A549 (cell line): ENCODE data around the gene UFSP1.

ENCODE experiments used
- BHLHE40 ChIP-seq: IDR thresholded peaks from 2 replicates; pipeline ENCODE4 v1.6.1; 2012; ENCODE audit warnings: low read depth, low read length, inconsistent platforms
- HOXA7 ChIP-seq: fragments of 250-450 bp; sonication (Bioruptor Pico); IDR thresholded peaks from 2 replicates; pipeline ENCODE4 v1.5.0; 2020; ENCODE audit warnings: mild to moderate bottlenecking, moderate library complexity
- SREBF2 ChIP-seq: fragments of 450-650 bp; IDR thresholded peaks from 2 replicates; pipeline ENCODE4 v1.6.1; 2014; ENCODE audit warnings: mild to moderate bottlenecking, moderate library complexity
- TF ChIP-seq, protein P1 (sequence below): fragments of >200 bp; sonication (Bioruptor Twin); formaldehyde crosslinking; IDR thresholded peaks from 3 replicates; pipeline ENCODE4 v1.5.1; 2016

DNA sequence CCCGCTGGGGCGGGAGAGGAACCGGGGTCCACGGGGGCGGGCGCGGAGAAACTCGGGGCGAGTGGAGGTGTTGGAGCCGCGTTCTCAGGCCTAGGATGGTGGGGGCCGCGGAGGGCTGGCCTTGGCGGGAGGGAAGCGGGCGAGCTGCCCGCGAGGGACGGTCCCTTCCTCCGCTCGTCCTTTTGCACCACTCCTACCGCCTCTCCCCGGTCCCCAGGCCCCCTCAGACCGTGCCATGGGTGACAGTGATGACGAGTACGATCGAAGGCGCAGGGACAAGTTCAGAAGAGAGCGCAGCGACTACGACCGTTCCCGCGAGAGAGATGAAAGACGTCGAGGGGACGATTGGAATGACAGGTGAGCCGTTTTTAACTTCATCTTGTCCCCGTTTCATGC, 14.2 kb downstream of the UFSP1 start:
- TF ChIP-seq BHLHE40 (no peak), HOXA7 (CRISPR knock-in tag) (no peak), SREBF2 (no peak)
- TF ChIP-seq, protein P1, sequence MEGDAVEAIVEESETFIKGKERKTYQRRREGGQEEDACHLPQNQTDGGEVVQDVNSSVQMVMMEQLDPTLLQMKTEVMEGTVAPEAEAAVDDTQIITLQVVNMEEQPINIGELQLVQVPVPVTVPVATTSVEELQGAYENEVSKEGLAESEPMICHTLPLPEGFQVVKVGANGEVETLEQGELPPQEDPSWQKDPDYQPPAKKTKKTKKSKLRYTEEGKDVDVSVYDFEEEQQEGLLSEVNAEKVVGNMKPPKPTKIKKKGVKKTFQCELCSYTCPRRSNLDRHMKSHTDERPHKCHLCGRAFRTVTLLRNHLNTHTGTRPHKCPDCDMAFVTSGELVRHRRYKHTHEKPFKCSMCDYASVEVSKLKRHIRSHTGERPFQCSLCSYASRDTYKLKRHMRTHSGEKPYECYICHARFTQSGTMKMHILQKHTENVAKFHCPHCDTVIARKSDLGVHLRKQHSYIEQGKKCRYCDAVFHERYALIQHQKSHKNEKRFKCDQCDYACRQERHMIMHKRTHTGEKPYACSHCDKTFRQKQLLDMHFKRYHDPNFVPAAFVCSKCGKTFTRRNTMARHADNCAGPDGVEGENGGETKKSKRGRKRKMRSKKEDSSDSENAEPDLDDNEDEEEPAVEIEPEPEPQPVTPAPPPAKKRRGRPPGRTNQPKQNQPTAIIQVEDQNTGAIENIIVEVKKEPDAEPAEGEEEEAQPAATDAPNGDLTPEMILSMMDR, result no peak
